Measurements from ENCODE around the gene ZNF541. TPM values are rescaled to one million over a fixed set of nuclear protein-coding genes. Genes with fewer than 3 reads are reported as not detected.

Gene ZNF541
- total RNA-seq, 1 experiment from 2014 or later, result 0.15 TPM

- ChIA-PET CTCF (no interaction called here), POLR2A (no interaction called here)
- Histone ChIP-seq H3K4me3 (ENCODE audit: low read depth in 2 of 2, low read length in 2 of 2) (no peak overlapping the region), H3K9me3 (ENCODE audit: control insufficient read depth, insufficient read depth, low read depth, low read length) (no peaks in the 10 kb centered on the region), H3K36me3 (ENCODE audit: control insufficient read depth, insufficient read depth, low read length) (no peaks in the 10 kb centered on the region), H3K4me1 (ENCODE audit: control insufficient read depth, insufficient read depth, low read length) (no peaks in the 10 kb centered on the region), H3K27me3 (ENCODE audit: control insufficient read depth, insufficient read depth, low read length) (no peaks in the 10 kb centered on the region), H3K27ac (ENCODE audit: low read length) (no peak overlapping the region)
- intact Hi-C loops (cut with micrococcal nuclease; ENCODE audit: unreplicated experiment) (no loop called here), in situ Hi-C loops (cut with HindIII; ENCODE audit: low pct_unique_long_range_greater_than_20kb, low sequenced_read_pairs) (no loop called here)
- DNase-seq (ENCODE audit: low read depth, low spot score) (no peak), ATAC-seq (no peak)
- BruUV-seq (replicated peaks), result no TSS peak
- TF ChIP-seq CTCF (IDR thresholded peaks at IDR 0.05) (no peak), POLR2AphosphoS5 (IDR thresholded peaks at IDR 0.05; ENCODE audit: low read depth, low read length) (no peak), TCF7L2 (IDR thresholded peaks at IDR 0.05; ENCODE audit: low read depth, low read length) (no peak), SIN3A (IDR thresholded peaks at IDR 0.05; ENCODE audit: borderline replicate concordance, insufficient read depth, low read depth, low read length) (no peak), REST (IDR thresholded peaks at IDR 0.05; ENCODE audit: insufficient read depth in 1 of 2, low read depth in 2 of 2, low read length in 1 of 2) (no peak)
These were observed 8.8 kb upstream of the ZNF541 start for GRCh38 chr19:47581605-47582319.

GRCh38 chr19:47580397-47580796, 7.4 kb upstream of the ZNF541 start:
- ChIA-PET POLR2A (no interaction called here), CTCF (no interaction called here)
- in situ Hi-C loops (cut with HindIII; ENCODE audit: low pct_unique_long_range_greater_than_20kb, low sequenced_read_pairs) (no loop called here), intact Hi-C loops (cut with micrococcal nuclease; ENCODE audit: unreplicated experiment) (no loop called here)
- no TSS peak for BruUV-seq (replicated peaks)
- Histone ChIP-seq H3K27ac (ENCODE audit: low read length) (no peak overlapping the region), H3K36me3 (ENCODE audit: control insufficient read depth, insufficient read depth, low read length) (no peaks in the 10 kb centered on the region), H3K9me3 (ENCODE audit: control insufficient read depth, insufficient read depth, low read depth, low read length) (no peaks in the 10 kb centered on the region), H3K4me1 (ENCODE audit: control insufficient read depth, insufficient read depth, low read length) (no peaks in the 10 kb centered on the region), H3K27me3 (ENCODE audit: control insufficient read depth, insufficient read depth, low read length) (no peaks in the 10 kb centered on the region), H3K4me3 (ENCODE audit: low read depth in 2 of 2, low read length in 2 of 2) (no peak overlapping the region)
- DNase-seq (ENCODE audit: low read depth, low spot score), result no peak
- TF ChIP-seq CTCF (IDR thresholded peaks at IDR 0.05), result no peak
- no peak for TF ChIP-seq SIN3A (IDR thresholded peaks at IDR 0.05; ENCODE audit: borderline replicate concordance, insufficient read depth, low read depth, low read length)
- no peak for TF ChIP-seq REST (IDR thresholded peaks at IDR 0.05; ENCODE audit: insufficient read depth in 1 of 2, low read depth in 2 of 2, low read length in 1 of 2)
- TF ChIP-seq TCF7L2 (IDR thresholded peaks at IDR 0.05; ENCODE audit: low read depth, low read length), result no peak
- no peak for TF ChIP-seq POLR2AphosphoS5 (IDR thresholded peaks at IDR 0.05; ENCODE audit: low read depth, low read length)
- ATAC-seq, result no peak

Measured in Panc1 (cell line).